GM18498 (cell line): ENCODE measurements around the gene TADA2B.

Experiments
- ATAC-seq: cut with Tn5 transposase; IDR thresholded peaks from one replicate; pipeline ENCODE4 v1.9.1; 2021; ENCODE audit warnings: mild to moderate bottlenecking, moderate library complexity; ENCODE audit not compliant: unreplicated experiment

The TADA2B gene

DNA sequence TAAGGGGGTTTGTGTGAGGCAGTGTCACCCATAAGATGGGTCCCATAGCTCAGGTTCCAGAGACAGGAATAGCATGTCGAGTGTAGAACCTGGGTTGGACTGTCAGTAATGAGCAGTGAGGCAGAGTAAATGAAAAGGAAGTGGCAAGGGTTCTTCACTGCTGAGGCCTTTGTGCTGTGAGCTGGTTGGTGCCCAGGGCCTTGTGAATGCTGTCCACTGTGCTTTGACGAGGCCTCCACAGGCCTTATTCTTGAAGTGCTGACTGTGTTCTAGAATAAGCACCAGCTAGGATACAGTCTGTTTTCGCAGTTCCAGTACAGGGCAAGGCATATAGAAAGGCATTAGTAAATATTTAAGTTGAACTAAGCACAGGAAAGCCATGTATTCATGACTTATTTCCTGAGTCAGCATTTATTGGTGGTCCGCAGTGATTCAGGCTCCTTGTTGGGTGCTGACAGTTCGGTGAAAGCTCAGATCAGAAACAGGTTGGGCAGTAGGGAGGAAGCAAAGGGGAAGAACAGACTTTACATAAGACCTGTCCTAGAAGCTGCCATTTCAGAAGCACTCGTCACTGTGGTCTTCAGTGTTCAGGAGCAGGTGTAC lies 25.6 kb upstream of the TADA2B start:
- ATAC-seq = no peak

- ATAC-seq = no peak
Measured at GRCh38 chr4:7018281-7018680, 24.9 kb upstream of the TADA2B start.

DNA sequence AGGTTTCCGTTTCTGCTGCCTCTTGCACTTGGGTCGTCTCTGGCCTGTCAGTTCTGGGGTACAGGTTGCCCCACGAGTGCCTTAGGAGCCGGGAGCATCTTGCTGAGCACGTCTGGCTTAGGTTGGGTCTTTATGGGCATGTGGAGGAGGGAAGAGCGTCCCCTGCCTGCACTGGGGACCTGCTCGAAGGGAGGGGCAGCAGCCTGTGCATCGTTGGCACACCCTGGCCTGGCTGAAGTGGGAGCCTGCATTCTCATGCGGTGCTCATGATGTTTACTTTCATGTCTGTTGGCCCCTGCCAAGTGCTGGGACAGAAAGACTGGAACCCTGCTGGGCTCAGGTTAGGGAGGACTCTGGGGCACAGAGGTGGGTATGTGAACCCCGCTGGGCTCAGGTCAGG lies 23.8 kb upstream of the TADA2B start:
- ATAC-seq = no peak

DNA sequence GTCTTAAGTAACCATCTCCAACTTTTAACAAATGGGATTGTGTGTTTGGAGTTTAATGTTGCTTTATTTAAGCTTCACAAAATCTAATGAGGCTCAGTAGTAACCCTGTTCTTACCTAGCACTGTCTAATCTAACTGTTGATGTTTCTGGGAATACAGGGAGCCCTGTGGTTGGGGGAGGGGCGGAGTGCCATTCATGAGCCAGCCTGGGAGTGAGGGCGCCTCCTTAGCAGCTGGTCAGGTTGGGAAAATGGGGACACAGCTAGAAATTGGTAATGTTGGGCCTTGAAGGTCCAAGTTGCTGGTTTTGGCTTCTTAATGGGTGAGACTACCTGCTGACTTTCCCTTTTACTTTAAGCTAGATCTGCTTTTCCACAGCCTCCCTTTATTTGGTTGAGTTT lies 22.9 kb upstream of the TADA2B start:
- ATAC-seq = no peak

GRCh38 chr4:7020856-7021255 lies 22.3 kb upstream of the TADA2B start:
- ATAC-seq = no peak

- ATAC-seq = no peak
Measured at GRCh38 chr4:7021355-7021754, 21.8 kb upstream of the TADA2B start.

DNA sequence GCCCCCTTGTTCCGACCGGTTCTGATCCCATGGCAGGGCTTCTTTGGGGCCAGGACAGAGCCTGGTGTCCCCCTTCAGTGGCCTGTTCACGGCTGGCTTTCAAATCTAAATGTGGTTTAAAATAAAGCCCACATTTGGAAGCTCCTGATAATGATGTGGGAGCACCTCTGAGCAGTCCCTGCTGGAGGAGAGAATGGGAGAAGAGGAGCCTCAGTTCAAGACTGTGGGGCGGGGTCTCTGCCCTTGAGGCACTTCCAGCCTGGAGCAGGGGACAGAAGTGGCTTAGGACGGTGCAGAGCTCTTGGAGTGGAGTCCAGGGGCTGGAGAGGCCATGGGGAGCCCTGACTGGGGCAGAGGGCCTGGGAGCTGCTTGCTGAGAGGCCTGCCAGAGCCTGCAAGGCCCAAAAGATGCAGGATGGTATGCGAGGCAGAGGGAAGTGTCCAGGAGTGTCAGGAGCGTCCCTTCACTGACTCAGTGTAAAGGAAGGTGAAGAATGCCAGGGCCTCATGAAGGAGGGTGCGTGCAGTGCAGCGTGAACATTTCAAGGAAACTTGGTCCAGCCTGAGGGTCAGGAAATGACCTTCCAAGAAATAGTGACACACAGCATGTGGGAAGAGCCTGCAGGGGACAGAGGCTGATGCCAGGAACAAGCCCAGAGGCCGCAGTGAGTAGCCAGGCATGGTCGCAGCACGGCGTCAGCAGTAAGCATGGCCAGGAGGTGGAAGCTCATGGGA lies 21.1 kb upstream of the TADA2B start:
- no peak for ATAC-seq

DNA sequence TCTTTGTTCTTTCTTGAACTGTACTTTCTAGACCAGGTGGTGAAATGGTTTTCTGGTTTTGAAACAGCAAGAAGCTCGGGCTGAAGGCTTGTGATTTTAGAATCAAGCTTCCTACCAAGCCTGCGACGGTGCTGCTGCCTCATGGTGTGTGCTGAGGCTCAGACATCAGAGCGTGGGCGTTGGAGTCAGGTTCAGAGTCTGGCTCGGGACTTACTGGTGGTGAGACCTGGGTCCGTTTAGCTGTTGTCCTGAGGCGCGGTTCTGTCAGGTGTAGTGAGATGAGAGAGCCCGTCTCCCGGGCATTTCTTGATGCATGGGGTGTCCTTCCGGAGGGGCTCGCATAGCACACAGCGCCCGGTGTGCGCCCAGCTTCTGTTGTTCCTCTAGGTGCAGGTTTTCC lies 19.7 kb upstream of the TADA2B start:
- ATAC-seq = no peak

GRCh38 chr4:7023901-7024300 lies 19.3 kb upstream of the TADA2B start:
- no peak for ATAC-seq

DNA sequence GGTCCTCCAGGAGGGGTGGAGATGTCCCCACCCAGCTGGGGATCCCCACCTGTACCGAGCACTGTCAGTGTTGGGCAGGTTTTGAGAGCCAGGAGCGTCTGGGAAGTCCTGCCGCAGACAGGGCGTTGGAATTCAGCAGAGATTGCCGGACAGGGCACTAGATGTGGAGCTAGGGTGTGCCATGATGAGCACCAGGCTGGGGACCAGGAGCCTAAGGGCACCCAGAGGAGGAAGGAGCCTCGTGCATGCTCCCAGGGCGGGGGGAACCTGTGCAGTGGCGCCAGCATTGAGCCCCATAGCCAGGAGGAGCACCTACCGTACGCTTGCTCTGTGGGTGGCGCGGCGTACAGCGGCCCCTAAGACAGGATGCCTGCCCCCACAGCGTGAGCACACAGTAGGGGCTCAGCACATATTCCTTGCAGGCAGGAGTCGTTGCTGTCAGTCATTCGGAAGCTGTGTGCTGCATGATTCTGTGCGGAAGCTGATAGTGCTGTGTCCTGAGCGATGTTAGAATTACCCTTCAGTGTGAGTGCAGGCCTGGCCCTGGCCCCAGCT lies 18.8 kb upstream of the TADA2B start:
- no peak for ATAC-seq

DNA sequence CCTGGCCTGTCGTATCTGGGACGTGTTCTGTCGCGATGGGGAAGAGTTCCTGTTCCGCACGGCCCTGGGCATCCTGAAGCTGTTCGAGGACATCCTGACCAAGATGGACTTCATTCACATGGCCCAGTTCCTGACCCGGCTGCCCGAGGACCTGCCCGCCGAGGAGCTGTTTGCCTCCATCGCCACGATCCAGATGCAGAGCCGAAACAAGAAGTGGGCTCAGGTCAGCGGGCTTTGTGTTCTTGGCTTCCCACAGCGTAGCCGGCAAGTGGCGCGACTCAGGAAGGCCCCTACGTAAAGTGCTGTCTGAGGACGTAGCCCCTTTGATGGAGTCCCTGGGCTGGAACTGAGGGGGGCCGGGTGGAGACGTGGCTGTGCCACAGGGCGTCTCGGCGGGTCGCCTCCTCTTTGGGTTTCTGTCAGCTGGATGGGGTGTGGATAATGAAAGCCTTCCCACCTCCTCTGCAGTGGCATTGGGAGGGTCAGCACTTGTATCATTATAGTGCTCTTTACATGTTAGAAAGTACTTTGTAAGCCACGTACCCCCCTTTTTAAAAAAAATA lies 18.1 kb upstream of the TADA2B start:
- no peak for ATAC-seq

DNA sequence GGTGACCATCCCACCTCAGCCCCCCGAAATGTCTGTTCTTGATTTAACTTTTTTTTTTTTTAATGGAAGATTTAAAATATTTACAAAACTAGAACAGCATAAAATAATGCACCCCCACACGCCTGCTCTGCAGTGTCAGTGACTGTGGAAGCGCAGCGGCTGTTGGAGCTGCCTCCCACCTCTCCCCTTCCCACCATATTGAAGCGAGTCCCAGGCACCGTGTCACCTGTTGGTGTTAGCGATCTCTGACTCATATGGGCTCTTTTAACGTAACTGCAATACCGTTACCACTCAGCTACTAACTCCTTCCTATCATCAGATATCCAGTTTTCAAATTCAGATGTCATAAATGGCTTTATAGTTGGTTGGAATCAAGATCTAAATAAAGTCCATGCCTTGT lies 17.1 kb upstream of the TADA2B start:
- no peak for ATAC-seq

- ATAC-seq = no peak
Measured at GRCh38 chr4:7027284-7027683, 15.9 kb upstream of the TADA2B start.

GRCh38 chr4:7027913-7028312 lies 15.3 kb upstream of the TADA2B start:
- no peak for ATAC-seq

GRCh38 chr4:7029212-7029611 lies 14.0 kb upstream of the TADA2B start:
- no peak for ATAC-seq

- no peak for ATAC-seq
Measured at GRCh38 chr4:7029921-7030320, 13.3 kb upstream of the TADA2B start.

GRCh38 chr4:7030856-7031255 lies 12.3 kb upstream of the TADA2B start:
- ATAC-seq = no peak

DNA sequence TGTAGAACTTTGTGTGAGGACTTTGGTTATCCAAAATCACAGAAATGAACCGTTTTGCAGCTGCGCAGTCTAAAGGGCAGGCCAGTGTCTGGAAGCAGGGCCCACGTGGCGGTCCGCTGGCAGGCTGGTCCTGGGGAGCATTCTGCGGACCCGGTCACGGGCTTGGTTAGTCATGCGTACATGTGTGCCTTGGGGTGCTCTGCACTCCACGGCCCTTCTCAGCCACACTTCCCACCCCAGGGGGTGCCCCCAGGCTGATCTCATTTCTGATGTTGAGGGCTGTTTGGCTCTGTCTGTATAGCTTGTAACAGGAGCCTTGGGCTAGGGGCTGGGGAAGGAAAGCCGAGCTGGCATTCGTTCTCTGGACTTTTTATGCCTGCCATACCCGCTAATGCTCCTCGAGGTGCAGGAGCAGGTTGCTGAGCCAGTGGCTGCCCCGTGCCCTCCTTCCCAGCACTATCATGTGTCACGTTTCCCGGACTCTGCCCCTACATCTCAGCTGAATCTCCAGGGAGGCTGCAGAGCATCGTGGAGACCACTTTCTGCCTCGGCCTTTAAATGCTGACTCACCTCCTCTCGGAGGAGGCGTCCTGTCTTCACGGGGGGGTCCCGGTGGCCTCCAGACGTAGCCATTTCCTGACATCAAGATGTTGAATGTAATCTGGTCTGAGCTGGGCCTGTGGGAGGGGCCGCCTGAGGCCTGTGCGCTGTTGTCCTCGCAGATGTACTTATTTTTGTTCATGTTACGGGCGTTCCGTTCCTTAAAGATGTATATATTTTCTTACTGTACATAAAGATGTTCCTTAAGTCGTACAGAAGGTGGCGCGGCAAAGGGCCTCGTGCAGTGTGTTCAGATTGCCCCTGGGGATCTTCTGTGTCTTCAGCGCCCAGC lies 11.4 kb upstream of the TADA2B start:
- no peak for ATAC-seq

DNA sequence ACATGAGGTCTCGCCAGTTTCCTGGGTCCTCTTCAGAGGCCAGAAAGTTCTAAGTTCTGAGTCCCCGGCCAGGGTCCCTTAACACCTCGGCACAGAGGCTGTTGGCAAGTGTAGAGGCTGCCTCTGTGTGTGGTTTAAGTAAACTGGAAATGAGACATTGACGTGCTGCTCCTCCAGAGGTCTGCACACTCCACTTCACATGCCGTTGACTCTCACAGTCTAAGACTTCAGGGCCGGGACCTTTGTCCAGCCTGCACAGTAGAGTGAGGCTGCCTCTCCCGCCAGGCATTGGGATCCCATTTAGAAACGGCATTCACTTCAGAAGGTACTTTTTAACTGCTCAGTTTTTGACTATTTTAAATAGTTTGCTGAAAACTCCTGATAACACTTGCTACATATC lies 10.6 kb upstream of the TADA2B start:
- ATAC-seq = no peak

DNA sequence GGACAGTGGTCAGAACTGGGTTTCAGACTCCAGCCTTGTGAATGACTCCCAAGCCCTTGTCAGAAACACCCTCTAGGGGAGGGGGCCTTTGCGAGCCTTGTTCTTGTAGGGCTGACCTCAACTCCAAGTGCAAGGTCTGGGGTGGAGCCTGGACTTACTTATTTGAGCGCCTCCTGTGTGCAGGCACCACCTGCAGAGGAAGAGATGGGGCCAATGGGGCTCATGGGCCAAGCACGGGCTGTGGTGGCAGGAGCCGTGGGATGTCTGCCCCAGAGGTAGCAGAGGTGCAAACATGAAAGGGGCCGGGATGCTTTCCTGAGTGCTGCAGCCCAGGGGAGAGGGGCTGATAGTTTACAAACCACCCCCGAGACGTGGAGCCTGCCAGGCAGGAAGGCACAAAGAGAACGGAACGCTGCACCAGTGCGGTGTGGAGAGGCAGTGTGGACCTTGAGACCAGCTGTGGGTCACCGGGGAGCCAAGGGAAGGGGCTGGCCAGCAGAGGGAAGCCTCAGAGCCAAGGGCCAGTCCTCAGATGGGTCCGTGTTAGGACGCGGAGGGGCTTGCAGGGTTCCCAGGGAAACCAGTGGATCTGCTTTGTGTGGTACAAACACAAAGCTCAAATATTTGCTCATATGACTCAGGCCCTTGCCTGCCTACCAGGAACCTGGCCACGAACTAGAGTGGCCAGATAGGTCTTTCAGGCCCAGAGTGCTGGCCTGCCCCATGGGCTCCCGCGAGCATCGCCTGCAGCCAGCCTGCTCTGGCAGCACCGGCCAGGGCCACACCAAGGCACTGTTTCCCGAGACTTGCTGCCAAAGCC lies 8.7 kb upstream of the TADA2B start:
- ATAC-seq = no peak
